ENCODE data around the gene DNAJC8. TPM values are rescaled to one million over a fixed set of nuclear protein-coding genes. Genes with fewer than 3 reads are reported as not detected.

The DNAJC8 gene
- total RNA-seq, 2 donors from 2014 or later = 45.8 to 55.3 TPM

DNA sequence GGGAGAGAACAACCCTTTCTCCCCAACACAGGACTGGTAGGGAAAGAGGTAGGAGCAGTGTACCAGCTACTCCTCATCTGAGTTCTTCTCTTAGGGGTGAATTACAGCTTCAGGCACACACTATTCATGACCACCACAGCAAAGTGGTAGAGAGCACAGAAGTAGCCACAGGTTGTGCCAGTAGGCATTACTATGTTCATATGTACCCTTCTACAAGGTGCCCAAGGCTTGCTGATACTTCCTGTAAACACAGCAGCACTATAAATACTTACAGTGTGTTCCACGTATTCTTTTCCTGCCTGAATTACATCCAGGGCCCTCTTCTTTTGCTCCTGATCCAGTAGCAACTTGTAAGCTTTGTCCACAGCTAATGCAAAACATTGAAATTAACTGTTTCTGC is 23.1 kb downstream of the DNAJC8 start:
- no peaks in the 10 kb centered on the region for H3K4me1 ChIP-seq
- H3K36me3 ChIP-seq = peaks cover 59% of the 10 kb centered on the region
- DNase-seq (ENCODE audit: low spot score) = no peak
- no peaks in the 10 kb centered on the region for H3K27me3 ChIP-seq
- no peak overlapping the region for H3K4me3 ChIP-seq
- no peaks in the 10 kb centered on the region for H3K9me3 ChIP-seq
- TF ChIP-seq, protein P1, sequence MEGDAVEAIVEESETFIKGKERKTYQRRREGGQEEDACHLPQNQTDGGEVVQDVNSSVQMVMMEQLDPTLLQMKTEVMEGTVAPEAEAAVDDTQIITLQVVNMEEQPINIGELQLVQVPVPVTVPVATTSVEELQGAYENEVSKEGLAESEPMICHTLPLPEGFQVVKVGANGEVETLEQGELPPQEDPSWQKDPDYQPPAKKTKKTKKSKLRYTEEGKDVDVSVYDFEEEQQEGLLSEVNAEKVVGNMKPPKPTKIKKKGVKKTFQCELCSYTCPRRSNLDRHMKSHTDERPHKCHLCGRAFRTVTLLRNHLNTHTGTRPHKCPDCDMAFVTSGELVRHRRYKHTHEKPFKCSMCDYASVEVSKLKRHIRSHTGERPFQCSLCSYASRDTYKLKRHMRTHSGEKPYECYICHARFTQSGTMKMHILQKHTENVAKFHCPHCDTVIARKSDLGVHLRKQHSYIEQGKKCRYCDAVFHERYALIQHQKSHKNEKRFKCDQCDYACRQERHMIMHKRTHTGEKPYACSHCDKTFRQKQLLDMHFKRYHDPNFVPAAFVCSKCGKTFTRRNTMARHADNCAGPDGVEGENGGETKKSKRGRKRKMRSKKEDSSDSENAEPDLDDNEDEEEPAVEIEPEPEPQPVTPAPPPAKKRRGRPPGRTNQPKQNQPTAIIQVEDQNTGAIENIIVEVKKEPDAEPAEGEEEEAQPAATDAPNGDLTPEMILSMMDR (IDR thresholded peaks at IDR 0.05) = no peak
- H3K27ac ChIP-seq = no peak overlapping the region

- DNase-seq (ENCODE audit: low spot score) = no peak
Observed at GRCh38 chr1:28208818-28209441, 23.9 kb downstream of the DNAJC8 start.

DNA sequence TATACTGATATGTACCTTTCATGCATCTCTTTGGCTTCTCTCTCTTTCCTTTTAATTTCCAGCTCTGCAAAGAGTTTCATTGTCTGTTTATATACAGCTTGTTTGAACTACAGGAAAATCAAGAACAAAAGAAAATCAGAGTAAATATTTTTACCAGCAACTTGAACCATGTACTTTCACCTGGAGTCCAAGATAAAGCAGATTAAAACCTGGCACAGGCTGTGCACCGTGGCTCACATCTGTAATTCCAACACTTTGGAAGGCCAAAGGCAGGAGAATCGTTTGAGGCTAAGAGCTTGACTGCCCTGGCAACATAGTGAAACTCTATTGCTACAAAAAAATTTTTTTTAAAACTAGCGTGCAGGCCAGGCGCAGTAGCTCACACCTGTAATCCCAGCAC is 27.6 kb downstream of the DNAJC8 start:
- no peaks in the 10 kb centered on the region for H3K4me1 ChIP-seq
- DNase-seq (ENCODE audit: low spot score) = no peak
- no peaks in the 10 kb centered on the region for H3K27me3 ChIP-seq
- H3K9me3 ChIP-seq = no peaks in the 10 kb centered on the region
- H3K4me3 ChIP-seq = no peak overlapping the region
- no peak overlapping the region for H3K27ac ChIP-seq
- peaks cover 89% of the 10 kb centered on the region for H3K36me3 ChIP-seq
- TF ChIP-seq, protein P1 (IDR thresholded peaks at IDR 0.05) = no peak

More at GRCh38 chr1:28208818-28209441, 23.9 kb downstream of the DNAJC8 start:
- no peak overlapping the region for H3K27ac ChIP-seq
- TF ChIP-seq, protein P1 (IDR thresholded peaks at IDR 0.05) = peak; percentile 46 to 74
- no peaks in the 10 kb centered on the region for H3K4me1 ChIP-seq
- H3K4me3 ChIP-seq = no peak overlapping the region
- H3K27me3 ChIP-seq = no peaks in the 10 kb centered on the region
- H3K9me3 ChIP-seq = no peaks in the 10 kb centered on the region
- peaks cover 62% of the 10 kb centered on the region for H3K36me3 ChIP-seq

DNA sequence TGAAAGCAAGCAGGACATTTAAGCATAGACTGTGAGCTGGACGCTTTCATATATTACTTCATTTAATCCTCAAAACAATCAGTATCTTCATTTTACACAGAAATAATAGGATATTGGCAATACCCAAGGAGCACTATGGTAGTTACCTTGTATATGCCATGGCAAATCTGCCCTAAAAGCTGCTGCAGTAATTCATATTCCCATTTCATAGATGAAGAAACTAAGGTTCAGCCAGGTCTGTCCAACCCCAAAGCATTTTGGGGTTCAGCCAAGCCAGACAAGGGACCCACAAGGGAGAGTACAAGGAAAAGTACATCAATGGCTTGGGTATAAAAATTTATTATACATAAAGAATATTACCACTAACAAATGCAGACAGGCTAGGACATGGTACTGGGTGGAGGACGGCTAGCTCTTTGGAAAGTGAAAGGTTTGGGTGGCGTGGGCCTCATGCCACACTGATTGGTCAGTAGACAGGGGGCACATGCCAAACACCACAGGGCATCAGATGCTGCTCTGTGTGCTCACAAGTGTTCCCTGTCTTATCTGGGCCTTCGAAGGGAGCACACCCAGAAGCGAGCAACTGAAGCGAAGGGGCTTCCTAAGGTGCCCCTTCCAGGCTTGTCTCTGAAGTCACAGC is 32.5 kb downstream of the DNAJC8 start:
- TF ChIP-seq, protein P1 (IDR thresholded peaks at IDR 0.05) = no peak
- no peaks in the 10 kb centered on the region for H3K4me1 ChIP-seq
- H3K27ac ChIP-seq = no peak overlapping the region
- H3K4me3 ChIP-seq = no peak overlapping the region
- peaks cover 70% of the 10 kb centered on the region for H3K36me3 ChIP-seq
- DNase-seq (ENCODE audit: low spot score) = no peak
- no peaks in the 10 kb centered on the region for H3K9me3 ChIP-seq
- no peaks in the 10 kb centered on the region for H3K27me3 ChIP-seq

- Histone ChIP-seq H3K4me3 (no peak overlapping the region), H3K27ac (no peak overlapping the region), H3K4me1 (no peaks in the 10 kb centered on the region), H3K9me3 (no peaks in the 10 kb centered on the region), H3K27me3 (no peaks in the 10 kb centered on the region), H3K36me3 (peaks cover 63% of the 10 kb centered on the region)
- DNase-seq (ENCODE audit: low spot score) = no peak
- TF ChIP-seq, protein P1 (IDR thresholded peaks at IDR 0.05) = no peak
Observed at GRCh38 chr1:28199328-28200233, 33.2 kb downstream of the DNAJC8 start.
